Naive thymus-derived CD4-positive, alpha-beta T cell (primary cell): ENCODE measurements around the gene GSG1L. TPM values are rescaled to one million over a fixed set of nuclear protein-coding genes. Genes with fewer than 3 reads are reported as not detected.

Source experiments
- ATAC-seq: fragments of 150-1000 bp; cut with Tn5 transposase; 2 replicates; pipeline ENCODE4 v1.10.0; 2021; ENCODE audit warnings: mild to moderate bottlenecking, moderate library complexity
- CTCF ChIA-PET: fragments of 350-600 bp; sonication (Branson Sonifier 250); formaldehyde crosslinking; loops from one replicate; lab custom pipeline; 2021; ENCODE audit warnings: antibody characterized with exemption; lab: Charles Lee
- POLR2A ChIA-PET: fragments of 350-600 bp; sonication (Branson Sonifier 250); formaldehyde crosslinking; loops from one replicate; lab custom pipeline; 2021; ENCODE audit warnings: antibody characterized with exemption, inconsistent platforms; lab: Charles Lee
- DNase-seq, 9 donors: peaks; one replicate each; pipeline versions ENCODE4 v3.0.0 to v3.0.0-alpha.2; 2020 to 2022; ENCODE audit warnings: mixed read lengths in 1 of 9
- H3K27ac ChIP-seq: one replicate; pipeline ENCODE4 v1.7.0; 2013; ENCODE audit warnings: mild to moderate bottlenecking, low read depth, low read length, moderate library complexity
- H3K27me3 ChIP-seq, 2 donors: one replicate each; pipeline ENCODE4 v1.7.0; 2013; ENCODE audit warnings: low read length in 2 of 2, mild to moderate bottlenecking in 2 of 2, moderate library complexity in 2 of 2; ENCODE audit not compliant: control insufficient read depth in 2 of 2, insufficient read depth in 2 of 2
- H3K36me3 ChIP-seq, 3 experiments: 1 replicate in 2 of 3; 2 replicates in 1 of 3; pipeline ENCODE4 v1.7.0; 2013; ENCODE audit warnings: low read length in 3 of 3, mild to moderate bottlenecking in 3 of 3, moderate library complexity in 1 of 3; ENCODE audit not compliant: insufficient read depth in 3 of 3, control insufficient read depth in 2 of 3
- H3K4me1 ChIP-seq, 2 donors: one replicate each; pipeline ENCODE4 v1.7.0; 2013; ENCODE audit warnings: low read length in 2 of 2, mild to moderate bottlenecking in 2 of 2, moderate library complexity in 1 of 2; ENCODE audit not compliant: control insufficient read depth in 2 of 2, insufficient read depth in 2 of 2
- H3K4me3 ChIP-seq: 2 replicates; pipeline ENCODE4 v1.7.0; 2013; ENCODE audit warnings: mild to moderate bottlenecking, low read length
- H3K9me3 ChIP-seq, 3 experiments: 1 replicate in 2 of 3; 2 replicates in 1 of 3; pipeline ENCODE4 v1.7.0; 2013; ENCODE audit warnings: low read length in 3 of 3; ENCODE audit not compliant: control insufficient read depth in 2 of 3
- H3K27ac Mint-ChIP-seq, 9 donors: one replicate each; pipeline ENCODE4 v1.8.0; 2020 to 2022; ENCODE audit warnings: mixed read lengths in 9 of 9, mild to moderate bottlenecking in 8 of 9, moderate library complexity in 5 of 9, inconsistent platforms in 2 of 9
- H3K27me3 Mint-ChIP-seq, 5 donors: one replicate each; pipeline ENCODE4 v1.8.0; 2021 to 2022; ENCODE audit warnings: mixed read lengths in 5 of 5, mild to moderate bottlenecking in 1 of 5
- H3K36me3 Mint-ChIP-seq, 5 donors: one replicate each; pipeline ENCODE4 v1.8.0; 2020 to 2022; ENCODE audit warnings: mixed read lengths in 5 of 5, mild to moderate bottlenecking in 3 of 5, inconsistent platforms in 1 of 5
- H3K4me1 Mint-ChIP-seq, 7 donors: one replicate each; pipeline ENCODE4 v1.8.0; 2020 to 2022; ENCODE audit warnings: mixed read lengths in 7 of 7, mild to moderate bottlenecking in 3 of 7, inconsistent platforms in 1 of 7
- H3K4me3 Mint-ChIP-seq, 10 donors: one replicate each; pipeline ENCODE4 v1.8.0; 2020 to 2022; ENCODE audit warnings: mild to moderate bottlenecking in 10 of 10, mixed read lengths in 10 of 10, moderate library complexity in 6 of 10, inconsistent platforms in 2 of 10
- H3K9me3 Mint-ChIP-seq, 11 donors: one replicate each; pipeline ENCODE4 v1.8.0; 2020 to 2022; ENCODE audit warnings: mixed read lengths in 11 of 11, mild to moderate bottlenecking in 4 of 11, inconsistent platforms in 1 of 11, moderate library complexity in 1 of 11
- intact Hi-C, 2 donors: fragments of 100-400 bp; cut with micrococcal nuclease; formaldehyde crosslinking; loops; one replicate each; pipeline ENCODE4 v1.15.1; 2023
- polyA plus RNA-seq, 2 donors: library from polyadenylated mRNA; unstranded; fragments of 300-500 nt; fragmentation: Illumina TruSeq; gene quantifications; one replicate each; pipeline ENCODE4 v1.2.3, GENCODE V29; 2021
- total RNA-seq, 6 experiments: library from RNA in 5 of 6; stranded (reverse) in 5 of 6; gene quantifications; 1 replicate in 5 of 6; 2 replicates in 1 of 6; pipeline ENCODE4 v1.2.3 and lab custom pipeline; 2021 to 2026

GSG1L gene
- total and polyA plus RNA-seq, 7 experiments from 2014 or later = 0.10 TPM; not detected in 6

DNA sequence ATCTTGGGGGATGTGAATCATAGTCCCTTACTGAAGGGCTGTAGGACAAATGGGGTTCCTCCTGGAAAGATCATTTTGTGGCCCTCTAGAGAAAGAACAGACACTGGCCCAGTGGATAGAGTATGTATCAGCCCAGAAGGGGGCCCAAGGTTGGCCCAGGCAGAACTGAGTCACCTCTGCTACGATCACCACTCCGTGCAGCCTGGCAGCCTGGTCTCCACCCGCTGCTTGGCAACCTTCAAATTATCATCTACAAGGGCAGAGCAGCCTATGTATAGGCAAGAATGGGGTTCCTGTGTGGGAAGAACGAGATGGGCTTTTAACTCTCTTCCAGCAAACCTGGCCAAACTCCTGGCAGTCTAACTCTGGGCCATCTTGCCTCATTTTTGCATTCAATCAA lies 61.9 kb downstream of the GSG1L start:
- Mint-ChIP-seq H3K36me3 (no peaks in the 10 kb centered on the region), H3K27ac (peak overlapping the region in 1 of 9 donors; percentile 27), H3K4me3 (no peak overlapping the region), H3K9me3 (no peaks in the 10 kb centered on the region), H3K4me1 (peaks cover 0 to 1% (median 0%) of the 10 kb centered on the region in 7 donors), H3K27me3 (peaks cover 0 to 7% (median 4%) of the 10 kb centered on the region in 5 donors)
- no peak for DNase-seq
- H3K4me1 ChIP-seq = no peaks in the 10 kb centered on the region
- H3K4me3 ChIP-seq = no peak overlapping the region
- CTCF ChIA-PET = no interaction called here
- POLR2A ChIA-PET = no interaction called here
- H3K9me3 ChIP-seq = no peaks in the 10 kb centered on the region
- intact Hi-C loops = no loop called here
- ATAC-seq = no peak
- H3K27me3 ChIP-seq = no peaks in the 10 kb centered on the region
- H3K36me3 ChIP-seq = no peaks in the 10 kb centered on the region
- H3K27ac ChIP-seq = no peak overlapping the region

DNA sequence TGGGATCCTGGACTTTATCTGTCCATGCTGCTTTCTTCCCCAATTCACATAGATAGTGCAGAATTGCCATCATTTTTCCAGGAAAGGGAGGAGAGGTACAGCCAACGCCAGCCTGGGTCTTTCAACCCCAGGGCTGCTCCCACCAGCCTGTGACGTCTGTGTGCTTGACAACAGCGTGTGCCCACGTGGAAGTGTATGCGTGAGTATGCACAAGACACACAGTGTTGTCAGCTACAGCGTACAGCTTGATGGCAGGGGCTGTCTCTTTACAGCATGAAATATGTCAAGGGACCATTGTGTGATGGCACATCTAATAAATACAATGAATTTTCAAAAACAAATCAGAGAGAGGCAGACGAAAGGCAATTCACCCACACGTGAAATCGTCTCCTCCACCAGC lies 62.3 kb downstream of the GSG1L start:
- H3K27ac ChIP-seq = no peak overlapping the region
- H3K4me3 ChIP-seq = no peak overlapping the region
- DNase-seq (no peak), ATAC-seq (no peak)
- no peaks in the 10 kb centered on the region for H3K27me3 ChIP-seq
- intact Hi-C loops = no loop called here
- no peak overlapping the region for H3K27ac Mint-ChIP-seq
- peaks cover 0 to 7% (median 4%) of the 10 kb centered on the region in 5 donors for H3K27me3 Mint-ChIP-seq
- H3K4me1 ChIP-seq = no peaks in the 10 kb centered on the region
- H3K36me3 Mint-ChIP-seq = no peaks in the 10 kb centered on the region
- ChIA-PET POLR2A (no interaction called here), CTCF (no interaction called here)
- H3K9me3 Mint-ChIP-seq = peaks cover 0 to under 1% (median 0%) of the 10 kb centered on the region in 11 donors
- H3K4me3 Mint-ChIP-seq = no peak overlapping the region
- H3K4me1 Mint-ChIP-seq = peaks cover 0 to 1% (median under 1%) of the 10 kb centered on the region in 7 donors
- no peaks in the 10 kb centered on the region for H3K9me3 ChIP-seq
- H3K36me3 ChIP-seq = no peaks in the 10 kb centered on the region

DNA sequence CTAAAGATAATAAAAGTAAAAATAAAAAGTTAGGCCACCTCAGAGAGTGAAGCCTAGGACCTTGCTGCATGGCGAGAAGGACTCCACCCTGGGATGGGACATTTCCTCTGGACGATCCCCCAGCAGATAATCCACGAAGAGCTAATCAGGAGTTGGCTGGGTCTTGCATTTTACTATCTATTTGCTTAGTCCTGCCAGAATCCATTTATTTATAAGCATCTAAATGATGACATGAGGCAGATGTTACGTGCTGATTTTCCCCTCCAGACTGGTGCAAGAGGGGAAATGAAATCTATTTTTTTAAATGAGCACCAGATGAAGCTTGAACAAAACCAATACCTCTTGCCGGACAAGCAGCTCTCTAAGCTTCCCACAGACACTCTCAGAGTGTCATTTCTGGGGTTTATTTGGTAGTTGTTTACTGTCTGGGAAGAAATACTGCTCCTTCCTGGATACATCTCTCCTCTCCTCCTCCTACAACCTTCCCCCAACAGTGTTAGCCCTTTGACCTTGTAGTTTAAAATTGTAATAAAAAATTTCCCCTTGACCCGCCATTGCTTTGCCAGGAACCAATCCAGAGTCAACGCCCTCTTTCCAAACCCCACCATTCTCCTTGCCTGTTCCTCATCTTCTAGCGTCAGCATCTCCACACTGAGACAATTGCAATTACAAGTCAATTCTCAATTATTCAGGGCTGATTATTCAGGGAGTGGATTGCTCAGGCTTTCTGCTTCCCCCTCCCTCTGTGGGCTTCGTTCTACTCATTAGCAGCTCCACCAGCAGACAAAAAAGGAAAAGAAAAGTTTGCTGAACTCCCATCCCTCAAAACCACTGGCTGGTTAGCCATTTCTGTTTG lies 63.0 kb downstream of the GSG1L start:
- no peaks in the 10 kb centered on the region for H3K4me1 ChIP-seq
- POLR2A ChIA-PET = no interaction called here
- intact Hi-C loops = no loop called here
- CTCF ChIA-PET = no interaction called here
- DNase-seq (no peak), ATAC-seq (no peak)
- no peaks in the 10 kb centered on the region for H3K9me3 ChIP-seq
- no peak overlapping the region for H3K27ac Mint-ChIP-seq
- H3K27me3 ChIP-seq = no peaks in the 10 kb centered on the region
- H3K4me3 Mint-ChIP-seq = no peak overlapping the region
- peaks cover under 1 to 7% (median 4%) of the 10 kb centered on the region in 7 donors for H3K4me1 Mint-ChIP-seq
- peaks cover 0 to 7% (median 4%) of the 10 kb centered on the region in 5 donors for H3K27me3 Mint-ChIP-seq
- no peak overlapping the region for H3K4me3 ChIP-seq
- H3K36me3 Mint-ChIP-seq = peaks cover 0 to 2% (median 0%) of the 10 kb centered on the region in 5 donors
- no peak overlapping the region for H3K27ac ChIP-seq
- peaks cover 0 to 3% (median 0%) of the 10 kb centered on the region in 11 donors for H3K9me3 Mint-ChIP-seq
- H3K36me3 ChIP-seq = no peaks in the 10 kb centered on the region

DNA sequence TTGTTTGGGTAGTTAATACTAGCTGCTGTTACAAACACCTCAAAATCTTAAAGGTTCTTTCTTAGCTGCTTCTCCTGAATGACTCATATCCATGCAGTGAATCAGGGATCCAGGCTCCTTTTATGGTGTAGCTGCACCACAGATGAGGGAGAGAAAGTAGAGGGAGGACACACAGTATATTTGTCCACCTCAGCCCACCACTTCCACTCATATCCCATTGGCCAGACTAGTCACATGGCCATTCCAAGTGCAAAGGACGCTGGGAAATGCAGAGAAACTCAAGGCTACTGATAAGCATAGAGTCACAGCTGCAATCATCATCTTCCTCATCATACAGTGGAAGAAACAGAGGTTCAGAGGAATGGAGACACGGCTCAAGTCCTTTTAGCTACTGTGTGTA lies 63.8 kb downstream of the GSG1L start:
- Mint-ChIP-seq H3K4me3 (no peak overlapping the region), H3K9me3 (peaks cover 0 to 3% (median 0%) of the 10 kb centered on the region in 11 donors), H3K36me3 (peaks cover 0 to 4% (median 0%) of the 10 kb centered on the region in 5 donors), H3K27ac (no peak overlapping the region), H3K4me1 (peaks cover 7 to 14% (median 11%) of the 10 kb centered on the region in 7 donors), H3K27me3 (peaks cover 0 to 7% (median 4%) of the 10 kb centered on the region in 5 donors)
- ATAC-seq (no peak), DNase-seq (no peak)
- intact Hi-C loops = no loop called here
- Histone ChIP-seq H3K27me3 (no peaks in the 10 kb centered on the region), H3K4me3 (no peak overlapping the region), H3K4me1 (no peaks in the 10 kb centered on the region), H3K9me3 (no peaks in the 10 kb centered on the region), H3K27ac (no peak overlapping the region), H3K36me3 (no peaks in the 10 kb centered on the region)
- ChIA-PET POLR2A (no interaction called here), CTCF (no interaction called here)

DNA sequence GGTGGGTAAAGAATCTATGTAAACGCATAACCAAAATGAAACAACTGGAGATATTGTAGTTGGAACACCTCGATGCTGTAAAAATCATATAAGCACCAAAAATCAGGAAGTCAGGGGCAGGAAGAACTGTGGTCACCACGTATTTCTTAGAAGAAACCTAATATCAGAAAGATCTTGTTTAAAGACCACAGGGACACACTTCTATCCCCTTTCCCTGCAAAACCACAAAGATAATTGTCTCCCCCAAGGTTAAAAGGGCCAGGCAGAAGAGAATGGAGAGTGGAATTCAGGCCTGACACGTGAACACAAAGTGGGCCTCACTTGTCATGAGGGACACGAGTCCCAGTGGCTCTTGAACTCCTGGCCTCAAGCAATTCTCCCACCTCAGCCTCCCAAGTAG lies 68.1 kb downstream of the GSG1L start:
- peaks cover 0 to 9% (median 4%) of the 10 kb centered on the region in 5 donors for H3K36me3 Mint-ChIP-seq
- Histone ChIP-seq H3K27me3 (no peaks in the 10 kb centered on the region), H3K27ac (no peak overlapping the region), H3K9me3 (peaks cover 0 to 6% (median 0%) of the 10 kb centered on the region in 3 experiments), H3K36me3 (no peaks in the 10 kb centered on the region), H3K4me3 (no peak overlapping the region), H3K4me1 (no peaks in the 10 kb centered on the region)
- intact Hi-C loops = no loop called here
- peaks cover 0 to 18% (median 5%) of the 10 kb centered on the region in 11 donors for H3K9me3 Mint-ChIP-seq
- CTCF ChIA-PET = no interaction called here
- DNase-seq (no peak), ATAC-seq (no peak)
- POLR2A ChIA-PET = no interaction called here
- peaks cover 7 to 24% (median 11%) of the 10 kb centered on the region in 7 donors for H3K4me1 Mint-ChIP-seq
- peaks cover 0 to 3% (median 0%) of the 10 kb centered on the region in 5 donors for H3K27me3 Mint-ChIP-seq
- peak overlapping the region in 2 of 10 donors; percentile 36 to 46 for H3K4me3 Mint-ChIP-seq
- H3K27ac Mint-ChIP-seq = peak overlapping the region in 3 of 9 donors; percentile 32 to 51 (median 44)

DNA sequence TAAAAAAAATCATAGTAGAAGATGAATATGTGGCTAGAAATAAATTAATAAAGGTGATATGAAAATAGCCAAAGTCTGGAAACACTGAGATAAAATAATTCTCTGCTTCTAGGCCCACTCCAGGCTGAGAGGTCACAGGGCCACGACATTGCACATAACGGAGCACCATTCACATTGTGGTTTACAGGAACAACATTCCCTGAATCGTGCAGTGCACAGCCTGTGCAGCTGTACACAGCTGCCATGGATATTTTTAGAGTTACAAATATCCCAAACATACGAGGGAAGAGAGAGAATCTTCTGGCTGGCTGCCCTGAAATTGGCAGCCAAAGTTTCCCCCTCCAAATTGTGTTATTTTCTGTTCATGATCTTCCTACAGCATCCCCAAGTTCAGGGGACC lies 68.8 kb downstream of the GSG1L start:
- no peaks in the 10 kb centered on the region for H3K36me3 ChIP-seq
- H3K9me3 Mint-ChIP-seq = peaks cover 0 to 18% (median 5%) of the 10 kb centered on the region in 11 donors
- H3K4me3 Mint-ChIP-seq = peak overlapping the region in 1 of 10 donors; percentile 36

More for the DNA sequence above, 68.8 kb downstream of the GSG1L start:
- H3K27me3 Mint-ChIP-seq = peaks cover 0 to 3% (median 0%) of the 10 kb centered on the region in 5 donors
- intact Hi-C loops = no loop called here
- peaks cover 7 to 24% (median 11%) of the 10 kb centered on the region in 7 donors for H3K4me1 Mint-ChIP-seq
- Histone ChIP-seq H3K4me3 (no peak overlapping the region), H3K27ac (no peak overlapping the region), H3K27me3 (no peaks in the 10 kb centered on the region), H3K9me3 (peaks cover 0 to 6% (median 0%) of the 10 kb centered on the region in 3 experiments), H3K4me1 (no peaks in the 10 kb centered on the region)
- ChIA-PET POLR2A (no interaction called here), CTCF (no interaction called here)
- peaks cover 0 to 9% (median 4%) of the 10 kb centered on the region in 5 donors for H3K36me3 Mint-ChIP-seq
- no peak for DNase-seq
- ATAC-seq = no peak
- H3K27ac Mint-ChIP-seq = peak overlapping the region in 1 of 9 donors; percentile 32
